IPS-18c (cell line): Measurements from ENCODE around the gene OR5AR1.
"Not testable (repeated sequence)": the region's sequence is repeated elsewhere in the genome, so short reads cannot be mapped to it uniquely, and the experiment has no call there.

Experiments
- H3K4me3 ChIP-seq: 2 replicates; pipeline ENCODE4 v1.7.0; 2013; ENCODE audit warnings: low read depth, mild to moderate bottlenecking, low read length, moderate library complexity; ENCODE audit not compliant: insufficient read depth
- H3K9me3 ChIP-seq: one replicate; pipeline ENCODE4 v1.6.1; 2013; ENCODE audit warnings: mild to moderate bottlenecking, low read length, moderate library complexity; ENCODE audit not compliant: control insufficient read depth, insufficient read depth

OR5AR1 gene

DNA sequence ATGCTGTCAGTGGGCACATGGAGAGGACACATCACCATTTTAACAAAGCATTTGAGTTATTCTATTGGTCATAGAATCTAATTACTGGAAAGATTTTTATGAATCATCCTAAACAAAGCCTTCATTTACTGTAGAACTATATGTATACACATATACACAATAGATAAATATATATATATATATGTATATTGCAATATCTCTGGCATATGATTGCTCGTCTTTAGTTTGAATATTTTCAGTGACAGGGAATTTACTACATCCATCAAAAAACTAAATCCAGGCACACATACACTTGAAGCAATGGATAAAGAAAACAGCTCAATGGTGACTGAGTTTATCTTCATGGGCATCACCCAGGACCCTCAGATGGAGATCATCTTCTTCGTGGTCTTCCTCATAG lies at the start of gene OR5AR1:
TSS of gene OR5AR1 (plus strand) at position 301 of the 400 bp plus-strand sequence. CDS start at position 301, 0 bp downstream.
- H3K9me3 ChIP-seq, result no peaks in the 10 kb centered on the region
- no peak within 1 kb of the TSS for H3K4me3 ChIP-seq

DNA sequence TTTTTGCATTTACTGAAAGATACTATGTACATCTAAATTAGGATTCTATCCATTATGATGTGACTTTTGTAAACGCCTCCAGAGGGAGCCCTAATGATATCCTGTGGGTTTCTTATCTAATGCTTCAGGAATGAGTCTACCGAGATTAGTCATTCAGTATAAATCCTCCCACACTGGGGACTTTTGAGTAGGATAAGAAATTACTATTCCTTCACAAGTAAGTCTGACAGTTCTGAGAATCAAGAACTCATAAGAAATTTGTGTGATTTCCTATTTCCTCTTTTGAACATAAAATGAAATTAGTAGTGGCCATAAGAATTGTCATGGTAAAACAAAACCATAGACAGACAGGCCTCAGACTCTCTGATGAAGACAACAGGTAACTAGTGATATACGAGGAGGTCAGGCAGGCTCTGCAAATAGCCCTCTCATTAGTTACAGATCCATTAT lies 38.8 kb upstream of the OR5AR1 start:
- H3K4me3 ChIP-seq, result no peak overlapping the region
- H3K9me3 ChIP-seq, result no peaks in the 10 kb centered on the region

DNA sequence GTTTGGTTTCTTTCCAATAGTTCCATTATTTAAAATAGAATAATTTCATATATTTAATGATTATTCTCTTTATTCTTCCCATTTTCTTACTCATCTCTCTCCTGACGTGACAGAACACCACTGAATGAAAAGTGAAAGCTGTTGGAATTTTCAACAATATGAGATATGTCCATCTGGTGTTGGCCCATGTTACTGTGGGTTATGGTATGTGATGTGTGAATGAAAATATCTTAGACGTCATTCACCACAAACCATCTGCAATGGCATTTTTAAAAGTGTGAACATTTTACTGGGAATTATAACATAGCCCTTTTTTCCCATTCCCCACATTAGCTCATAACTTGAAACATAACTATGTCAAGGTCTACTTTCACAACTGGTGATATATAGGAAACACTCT lies 37.5 kb upstream of the OR5AR1 start:
- Histone ChIP-seq H3K9me3 (no peaks in the 10 kb centered on the region), H3K4me3 (no peak overlapping the region)

DNA sequence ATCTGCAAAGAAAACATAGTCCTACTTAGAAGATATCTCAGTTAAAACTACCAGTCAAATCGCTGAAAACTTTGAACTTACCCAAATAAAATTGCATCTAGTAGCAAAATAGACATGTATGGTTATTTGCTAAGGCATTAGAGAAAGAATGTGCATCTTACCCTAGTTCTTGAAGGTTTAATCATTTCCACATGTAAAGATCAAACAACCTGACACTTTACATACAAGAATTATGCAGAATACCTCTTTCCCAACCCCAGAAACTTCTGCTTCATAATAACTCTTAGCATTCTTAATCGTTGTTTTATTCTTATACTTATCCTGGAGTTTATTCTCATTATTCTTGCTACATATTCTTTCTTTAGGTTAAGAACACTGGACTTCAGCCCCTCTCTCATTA lies 31.2 kb upstream of the OR5AR1 start:
- H3K9me3 ChIP-seq, result no peaks in the 10 kb centered on the region
- no peak overlapping the region for H3K4me3 ChIP-seq

DNA sequence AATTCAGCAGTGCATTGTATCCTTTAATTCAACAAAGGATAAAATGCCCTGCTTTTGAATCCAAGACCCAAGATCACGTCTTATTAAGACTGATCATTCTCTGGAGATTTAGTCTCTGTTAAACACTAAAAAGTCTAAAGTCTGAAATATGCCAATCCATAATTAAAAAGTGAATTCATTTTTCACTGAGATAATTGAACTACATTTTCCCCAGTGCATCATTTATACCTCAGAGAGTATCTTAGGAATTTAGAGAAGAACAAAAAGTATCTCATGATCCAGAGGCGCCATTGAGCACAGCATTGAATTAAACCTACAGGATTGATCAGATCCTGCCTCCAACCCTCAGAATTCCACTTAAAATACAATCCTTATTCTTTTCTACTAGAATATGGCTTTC lies 26.6 kb upstream of the OR5AR1 start:
- no peak overlapping the region for H3K4me3 ChIP-seq
- H3K9me3 ChIP-seq, result no peaks in the 10 kb centered on the region

DNA sequence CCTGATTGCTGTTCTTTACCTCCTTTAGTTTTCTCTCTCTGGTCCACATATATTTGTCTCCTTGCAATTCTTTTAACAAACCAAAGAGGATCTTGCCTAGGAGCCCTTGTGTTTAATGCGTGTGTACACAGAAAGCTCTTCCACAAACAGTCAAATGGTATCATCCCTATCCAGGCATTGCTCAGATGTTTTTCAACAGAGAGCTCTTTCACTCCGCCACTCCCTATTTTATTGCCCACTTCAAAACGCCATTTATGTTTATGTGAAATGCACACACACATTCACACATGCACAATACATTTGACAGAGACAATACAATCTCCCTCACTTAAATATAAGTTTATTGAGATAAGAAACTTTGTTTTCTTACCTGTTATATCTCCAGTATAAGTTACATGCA lies 26.0 kb upstream of the OR5AR1 start:
- Histone ChIP-seq H3K9me3 (no peaks in the 10 kb centered on the region), H3K4me3 (no peak overlapping the region)

DNA sequence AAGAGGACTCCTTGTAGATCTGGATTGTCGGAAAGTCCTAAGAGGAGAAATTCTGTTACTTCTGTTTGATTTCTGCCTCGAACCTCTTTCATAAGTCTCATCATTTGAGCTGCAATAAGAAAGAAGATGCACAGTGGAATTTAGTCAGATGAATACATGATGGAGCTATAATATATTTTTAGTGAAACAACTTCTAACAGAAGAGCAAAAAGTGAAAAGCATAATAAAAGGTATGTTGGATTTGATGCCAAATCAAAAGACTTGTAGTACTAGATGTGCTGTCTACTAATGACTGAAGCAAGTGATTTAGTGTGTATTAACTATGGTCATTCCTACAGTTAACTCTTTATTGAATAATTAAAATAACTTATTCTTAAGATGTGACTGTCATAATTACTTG lies 21.1 kb upstream of the OR5AR1 start, which contains the start of gene OR5AP2:
TSS of gene OR5AP2 (minus strand) at position 101 of the 400 bp plus-strand sequence. CDS start at position 101, 0 bp downstream.
- H3K9me3 ChIP-seq, result peaks cover 2% of the 10 kb centered on the region
- H3K4me3 ChIP-seq, result no peak within 1 kb of the TSS

DNA sequence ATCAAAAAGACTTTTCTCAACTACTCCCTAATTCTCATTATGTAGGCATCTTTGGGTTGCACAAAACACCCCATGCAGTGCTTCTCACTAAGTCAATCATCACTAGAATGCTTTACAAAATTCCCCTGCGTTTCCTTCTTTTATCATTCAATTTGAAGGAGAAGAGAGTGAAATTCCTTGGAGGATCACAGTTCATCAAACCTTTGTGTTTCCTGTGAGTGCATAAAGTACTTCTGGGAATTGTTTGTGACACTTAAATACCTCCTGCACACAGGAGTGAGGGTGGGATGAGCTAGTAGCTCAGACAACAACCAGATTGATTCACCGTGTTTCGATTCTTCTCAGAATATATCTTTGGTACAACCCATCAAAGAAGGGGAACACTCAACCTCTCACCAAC lies 3.7 kb upstream of the OR5AR1 start:
- H3K9me3 ChIP-seq, result no peaks in the 10 kb centered on the region
- H3K4me3 ChIP-seq, result peak overlapping the region; percentile 32; the same call in 1 of the 2 replicates

DNA sequence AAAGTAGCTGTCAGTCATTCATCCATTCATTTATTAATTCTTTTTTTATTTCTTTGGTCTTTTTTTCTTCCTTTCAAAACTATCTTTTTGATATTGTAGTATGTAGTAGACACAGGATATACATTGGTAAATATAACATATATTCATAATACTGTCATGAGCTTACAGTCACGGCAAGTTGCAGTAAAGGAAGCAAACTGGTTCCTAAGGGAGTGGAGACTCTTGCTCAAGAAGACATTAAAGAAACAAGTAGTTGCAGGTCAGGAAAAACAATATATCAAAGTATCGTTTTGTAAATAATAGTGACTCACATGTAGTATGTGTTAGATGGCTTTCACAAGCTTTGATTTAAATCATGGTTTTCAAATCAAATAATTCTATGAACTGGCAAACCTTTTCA lies 7.5 kb downstream of the OR5AR1 start:
- Histone ChIP-seq H3K4me3 (no peak overlapping the region), H3K9me3 (no peaks in the 10 kb centered on the region)

DNA sequence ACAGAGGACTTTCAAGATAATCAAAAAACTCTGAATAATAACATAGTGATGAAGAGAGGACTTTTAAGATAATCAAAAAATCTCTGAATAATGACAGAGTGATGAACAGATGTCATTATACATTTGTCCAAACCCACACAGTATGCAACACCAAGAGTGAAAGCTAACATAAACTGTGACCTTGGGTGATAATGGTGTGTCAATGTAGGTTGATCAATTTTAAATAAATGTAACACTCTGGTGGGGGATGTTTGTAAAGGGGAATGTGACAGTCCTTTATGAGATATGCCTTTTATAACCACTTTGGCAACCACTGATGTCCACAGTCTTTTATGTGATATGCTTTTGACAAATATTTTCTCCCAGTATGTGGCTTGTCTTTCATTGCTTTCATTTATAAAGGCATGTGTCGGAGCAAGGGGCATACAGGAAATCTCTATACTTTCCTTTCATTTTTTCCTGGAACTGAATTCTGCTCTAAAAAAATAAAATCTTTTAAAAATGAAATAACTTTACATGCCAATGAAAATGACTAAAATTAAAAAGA lies 25.1 kb downstream of the OR5AR1 start:
- no peaks in the 10 kb centered on the region for H3K9me3 ChIP-seq

DNA sequence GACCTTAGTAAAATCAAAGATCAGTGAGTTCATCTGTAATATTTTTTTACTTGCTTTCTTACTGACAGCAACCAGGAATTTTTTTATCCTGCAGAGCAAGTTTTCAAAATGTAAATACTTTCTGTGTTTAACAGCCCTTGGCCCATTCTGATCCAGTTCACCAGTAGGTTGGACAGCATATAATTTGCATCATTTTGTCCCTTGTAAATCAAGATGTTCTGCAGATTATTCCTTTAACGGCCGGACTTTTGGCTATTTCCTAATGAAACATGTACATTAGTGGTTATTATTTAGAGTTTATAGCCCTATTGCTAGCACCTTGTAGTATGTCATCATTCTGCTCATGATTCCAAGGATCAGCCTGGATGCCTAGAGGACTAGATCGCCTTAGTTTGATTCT lies 27.7 kb downstream of the OR5AR1 start:
- not testable (repeated sequence) for H3K9me3 ChIP-seq, H3K4me3 ChIP-seq

More for the DNA sequence above, 25.1 kb downstream of the OR5AR1 start:
- no peak overlapping the region for H3K4me3 ChIP-seq

DNA sequence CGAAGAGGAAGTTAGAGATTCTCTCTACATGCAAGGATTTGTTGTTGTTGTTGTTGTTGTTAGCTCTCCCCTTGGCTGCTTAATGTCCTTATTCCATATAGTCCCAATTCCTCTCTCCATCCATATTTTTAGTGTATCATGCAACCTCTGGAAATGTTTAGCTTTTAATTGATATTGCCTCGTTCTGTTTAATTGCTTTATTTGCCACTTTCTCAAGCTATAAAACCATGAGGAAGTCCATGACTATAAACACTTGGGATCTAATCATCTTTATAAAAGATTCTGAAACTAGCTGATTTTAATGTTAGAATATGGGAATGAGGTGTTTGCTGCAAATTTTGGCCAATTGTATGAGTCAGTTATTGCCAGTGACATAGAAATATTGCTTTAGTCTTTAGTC lies 29.9 kb downstream of the OR5AR1 start:
- Histone ChIP-seq H3K9me3 (no peaks in the 10 kb centered on the region), H3K4me3 (no peak overlapping the region)

DNA sequence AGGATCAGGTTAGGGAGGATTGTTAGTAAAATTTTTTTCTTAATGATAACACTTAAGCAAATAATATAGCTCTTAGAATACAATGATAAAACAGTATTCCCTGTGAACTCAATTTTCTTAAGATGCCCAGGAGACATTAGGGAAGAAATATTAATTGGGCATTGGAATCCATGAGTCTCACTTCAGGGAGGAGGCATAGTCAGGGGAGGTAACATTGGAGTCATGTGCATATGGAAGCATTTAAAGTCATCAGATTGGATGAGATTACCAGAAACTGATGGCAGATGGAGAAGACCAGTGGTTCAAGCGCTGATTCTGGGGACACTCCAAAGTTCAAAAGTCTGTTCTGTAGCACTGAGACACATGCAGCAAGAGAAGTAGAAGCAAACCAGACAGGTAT lies 35.3 kb downstream of the OR5AR1 start, which contains the start of gene OR9G1:
TSS of gene OR9G1 (plus strand) at position 301 of the 400 bp plus-strand sequence. CDS start 1,293 bp downstream, outside the sequence.
- H3K4me3 ChIP-seq, result no peak within 1 kb of the TSS
- H3K9me3 ChIP-seq, result no peaks in the 10 kb centered on the region

DNA sequence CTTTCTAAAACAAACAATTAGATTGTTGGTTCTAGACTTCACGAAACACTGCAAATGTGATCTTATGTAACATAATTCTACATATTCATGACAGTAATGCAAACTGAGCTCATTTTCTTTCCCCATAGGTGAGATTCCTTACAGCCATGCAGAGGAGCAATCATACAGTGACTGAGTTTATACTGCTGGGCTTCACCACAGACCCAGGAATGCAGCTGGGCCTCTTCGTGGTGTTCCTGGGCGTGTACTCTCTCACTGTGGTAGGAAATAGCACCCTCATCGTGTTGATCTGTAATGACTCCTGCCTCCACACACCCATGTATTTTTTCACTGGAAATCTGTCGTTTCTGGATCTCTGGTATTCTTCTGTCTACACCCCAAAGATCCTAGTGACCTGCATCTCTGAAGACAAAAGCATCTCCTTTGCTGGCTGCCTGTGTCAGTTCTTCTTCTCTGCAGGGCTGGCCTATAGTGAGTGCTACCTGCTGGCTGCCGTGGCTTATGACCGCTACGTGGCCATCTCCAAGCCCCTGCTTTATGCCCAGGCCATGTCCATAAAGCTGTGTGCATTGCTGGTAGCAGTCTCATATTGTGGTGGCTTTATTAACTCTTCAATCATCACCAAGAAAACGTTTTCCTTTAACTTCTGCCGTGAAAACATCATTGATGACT lies 36.9 kb downstream of the OR5AR1 start:
- Histone ChIP-seq H3K4me3 (no peak overlapping the region), H3K9me3 (no peaks in the 10 kb centered on the region)

DNA sequence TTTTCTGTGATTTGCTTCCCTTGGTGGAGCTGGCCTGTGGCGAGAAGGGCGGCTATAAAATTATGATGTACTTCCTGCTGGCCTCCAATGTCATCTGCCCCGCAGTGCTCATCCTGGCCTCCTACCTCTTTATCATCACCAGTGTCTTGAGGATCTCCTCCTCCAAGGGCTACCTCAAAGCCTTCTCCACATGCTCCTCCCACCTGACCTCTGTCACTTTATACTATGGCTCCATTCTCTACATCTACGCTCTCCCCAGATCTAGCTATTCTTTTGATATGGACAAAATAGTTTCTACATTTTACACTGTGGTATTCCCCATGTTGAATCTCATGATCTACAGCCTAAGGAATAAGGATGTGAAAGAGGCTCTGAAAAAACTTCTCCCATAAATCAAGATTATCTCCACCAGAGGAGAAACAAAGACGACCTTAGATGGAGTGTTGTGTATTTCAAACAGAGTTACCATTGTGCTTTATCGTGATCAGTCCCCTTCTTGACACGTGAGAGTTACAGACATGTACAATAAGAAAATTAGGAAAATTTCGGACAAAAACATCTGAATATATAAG lies 37.5 kb downstream of the OR5AR1 start:
- no peak overlapping the region for H3K4me3 ChIP-seq
- H3K9me3 ChIP-seq, result no peaks in the 10 kb centered on the region

DNA sequence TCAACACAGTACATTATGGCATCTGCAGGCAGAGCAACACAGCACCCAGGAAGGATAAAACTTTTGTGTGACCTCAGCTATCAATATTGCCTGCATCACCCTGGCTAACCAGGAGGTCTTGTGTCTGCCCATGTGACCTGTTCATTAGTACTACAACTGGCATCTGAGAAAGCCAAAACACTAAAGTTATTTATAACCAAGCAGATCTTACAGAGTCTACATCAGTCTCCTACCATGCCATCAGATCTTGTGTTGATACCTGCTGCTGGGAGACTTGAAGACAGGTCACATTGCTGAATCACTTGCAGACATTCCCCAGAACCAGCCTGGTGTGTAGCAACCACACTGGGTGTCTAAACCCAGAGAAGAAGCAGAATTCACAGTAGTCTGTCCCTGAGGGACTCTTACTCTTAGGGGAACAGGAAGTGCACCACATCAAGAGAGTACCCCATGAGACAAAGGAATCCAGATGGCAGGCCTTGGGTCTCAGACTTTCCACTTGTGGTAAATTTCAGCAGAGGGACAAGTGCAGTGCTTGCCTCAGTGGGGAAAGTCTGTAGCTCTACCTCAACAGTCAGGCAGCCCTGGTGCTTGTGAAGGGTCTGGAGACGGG lies 42.4 kb downstream of the OR5AR1 start:
- Histone ChIP-seq H3K4me3 (no peak overlapping the region), H3K9me3 (no peaks in the 10 kb centered on the region)

DNA sequence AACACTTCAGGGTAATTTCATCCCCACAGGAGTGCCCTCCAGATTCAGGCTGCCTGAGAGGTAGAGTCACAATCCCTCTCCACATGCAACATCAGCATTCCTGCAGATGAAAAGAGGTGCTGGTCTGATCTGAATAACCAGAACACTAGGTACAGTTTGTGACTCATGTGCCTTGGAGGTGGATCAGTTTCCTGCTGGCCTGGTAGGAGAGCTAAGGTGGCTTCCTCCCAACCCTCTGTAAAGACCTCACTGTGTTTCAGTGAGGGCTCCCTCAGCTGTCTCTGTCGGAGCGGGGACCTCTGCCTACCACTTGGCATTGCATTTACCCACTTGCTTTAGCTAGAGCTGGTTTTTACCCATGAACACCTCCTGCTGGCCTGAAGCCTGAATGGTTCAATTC lies 43.0 kb downstream of the OR5AR1 start:
- H3K9me3 ChIP-seq, result no peaks in the 10 kb centered on the region
- no peak overlapping the region for H3K4me3 ChIP-seq

DNA sequence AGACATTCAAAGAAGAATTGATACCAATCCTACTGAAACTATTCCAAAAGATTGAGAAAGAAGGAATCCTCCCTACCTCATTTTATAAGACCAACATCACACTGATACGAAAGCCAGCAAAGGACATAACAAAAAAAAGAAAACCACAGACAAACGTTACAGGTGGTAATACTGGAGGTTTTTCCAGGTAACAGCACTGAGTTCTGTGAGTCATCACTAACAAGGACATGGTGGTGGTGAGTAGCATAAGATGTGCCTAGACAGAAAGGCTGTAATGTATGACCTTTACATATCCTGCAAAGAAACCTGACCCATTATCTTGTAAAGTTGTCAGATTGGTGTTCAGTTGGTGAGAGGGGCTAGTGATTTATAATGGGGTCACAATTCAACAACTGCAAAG lies 50.7 kb downstream of the OR5AR1 start:
- no peak overlapping the region for H3K4me3 ChIP-seq

More for the DNA sequence above, 50.7 kb downstream of the OR5AR1 start:
- no peaks in the 10 kb centered on the region for H3K9me3 ChIP-seq
